Body of pancreas (tissue), 4 donors: Measurements from ENCODE around the gene SLC51B. TPM values are rescaled to one million over a fixed set of nuclear protein-coding genes. Genes with fewer than 3 reads are reported as not detected.
A peak's percentile ranks its signal among the peaks of the same experiment; 100 is the strongest.

Experiments used
- ATAC-seq: fragments of 150-250 bp; one replicate; pipeline ENCODE4 v1.9.1; 2016
- DNase-seq, 4 donors: peaks; one replicate each; pipeline ENCODE4 v3.0.0-alpha.2; 2019
- H3K27ac ChIP-seq, 4 donors: fragments of 200-600 bp; sonication (generic); 1 replicate in 3 of 4; 2 replicates in 1 of 4; pipeline versions ENCODE4 v1.5.1 to v1.6.1; 2016 to 2019; ENCODE audit warnings: mild to moderate bottlenecking in 1 of 4, mixed read lengths in 1 of 4, moderate library complexity in 1 of 4
- H3K27me3 ChIP-seq, 2 donors: fragments of 200-600 bp; sonication (generic); one replicate each; pipeline ENCODE4 v1.6.0; 2016; ENCODE audit warnings: mild to moderate bottlenecking in 1 of 2
- H3K36me3 ChIP-seq, 2 donors: fragments of 200-600 bp; sonication (generic); replicated peaks in 1 of 2; 2 replicates each; pipeline ENCODE4 v1.5.1; 2016; ENCODE audit warnings: low read depth in 2 of 2; ENCODE audit not compliant: insufficient read depth in 1 of 2
- H3K4me1 ChIP-seq: fragments of 200-600 bp; sonication (generic); one replicate; pipeline ENCODE4 v1.6.0; 2016
- H3K4me3 ChIP-seq, 2 donors: fragments of 200-600 bp; sonication (generic); 1 replicate in 1 of 2; 2 replicates in 1 of 2; pipeline ENCODE4 v1.5.1; 2016 to 2019
- H3K9me3 ChIP-seq, 3 donors: fragments of 200-600 bp; sonication (generic); 1 replicate in 2 of 3; 2 replicates in 1 of 3; pipeline ENCODE4 v1.5.1; 2016
- POLR2A ChIP-seq, 3 donors: fragments of 450-650 bp; IDR thresholded peaks; one replicate each; pipeline ENCODE4 v1.6.1; 2016; ENCODE audit warnings: antibody characterized with exemption in 3 of 3, mild to moderate bottlenecking in 2 of 3
- WGBS, 2 donors: methylation state at CpG; one replicate each; pipeline ENCODE4 v1.1.5; 2017; 5-methylcytosine and 5-hydroxymethylcytosine counted together
- intact Hi-C: fragments of 100-400 bp; cut with DNase I; formaldehyde crosslinking; loops from one replicate; pipeline ENCODE4 v1.15.1; 2023
- total RNA-seq, 2 donors: library from RNA; depleted of rRNA; stranded (reverse); fragments of >200 nt; gene quantifications; one replicate each; pipeline ENCODE4 v1.1.0, GENCODE V29; 2016
- TF ChIP-seq, protein P1 (sequence below), 7 experiments: fragments of 450-650 bp in 4 of 7; fragments of 200-600 bp in 3 of 7; sonication (generic) in 3 of 7; IDR thresholded peaks; one replicate each; pipeline ENCODE4 v1.5.1; 2016 to 2019; ENCODE audit warnings: antibody characterized with exemption in 7 of 7

Gene SLC51B
- total RNA-seq, 2 donors from 2014 or later = not detected

DNA sequence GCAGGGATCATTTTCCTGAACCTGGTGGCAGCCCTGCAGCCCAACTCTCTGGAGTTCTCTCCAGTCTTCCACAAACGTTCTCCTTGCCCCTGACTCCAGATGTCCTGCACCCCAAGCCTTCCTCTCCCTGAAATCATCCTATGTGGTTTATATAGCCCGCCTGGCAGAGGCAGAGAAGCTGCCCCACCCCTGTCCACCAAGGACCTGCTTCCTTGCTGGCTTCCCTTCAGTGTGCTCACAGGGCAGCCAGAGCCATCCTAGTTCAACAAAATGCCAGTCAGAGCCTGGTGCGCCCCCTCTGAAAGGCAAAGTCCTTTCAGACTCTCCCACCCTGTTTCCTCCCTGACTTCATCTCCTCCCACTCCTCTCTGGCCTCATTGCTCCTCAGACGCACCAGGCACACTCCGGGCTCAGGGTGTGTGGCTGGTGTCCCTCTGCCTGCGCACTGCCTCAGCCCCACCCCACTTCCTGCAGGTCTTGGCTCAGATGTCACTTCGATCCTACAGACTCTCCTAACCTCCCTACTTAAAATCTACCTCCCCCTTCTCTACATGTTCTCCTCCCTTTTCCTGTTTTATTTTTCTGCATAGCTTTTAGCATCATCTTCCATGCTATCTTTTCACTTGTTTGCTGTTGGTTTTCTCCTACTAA, 37.2 kb downstream of the SLC51B start:
- no peak overlapping the region for H3K27ac ChIP-seq
- H3K4me3 ChIP-seq = no peak overlapping the region
- no peaks in the 10 kb centered on the region for H3K9me3 ChIP-seq
- peaks cover 0 to 3% of the 10 kb centered on the region in 2 donors for H3K27me3 ChIP-seq
- peaks cover 10% of the 10 kb centered on the region for H3K4me1 ChIP-seq
- TF ChIP-seq POLR2A (IDR thresholded peaks at IDR 0.05) = no peak
- TF ChIP-seq, protein P1, sequence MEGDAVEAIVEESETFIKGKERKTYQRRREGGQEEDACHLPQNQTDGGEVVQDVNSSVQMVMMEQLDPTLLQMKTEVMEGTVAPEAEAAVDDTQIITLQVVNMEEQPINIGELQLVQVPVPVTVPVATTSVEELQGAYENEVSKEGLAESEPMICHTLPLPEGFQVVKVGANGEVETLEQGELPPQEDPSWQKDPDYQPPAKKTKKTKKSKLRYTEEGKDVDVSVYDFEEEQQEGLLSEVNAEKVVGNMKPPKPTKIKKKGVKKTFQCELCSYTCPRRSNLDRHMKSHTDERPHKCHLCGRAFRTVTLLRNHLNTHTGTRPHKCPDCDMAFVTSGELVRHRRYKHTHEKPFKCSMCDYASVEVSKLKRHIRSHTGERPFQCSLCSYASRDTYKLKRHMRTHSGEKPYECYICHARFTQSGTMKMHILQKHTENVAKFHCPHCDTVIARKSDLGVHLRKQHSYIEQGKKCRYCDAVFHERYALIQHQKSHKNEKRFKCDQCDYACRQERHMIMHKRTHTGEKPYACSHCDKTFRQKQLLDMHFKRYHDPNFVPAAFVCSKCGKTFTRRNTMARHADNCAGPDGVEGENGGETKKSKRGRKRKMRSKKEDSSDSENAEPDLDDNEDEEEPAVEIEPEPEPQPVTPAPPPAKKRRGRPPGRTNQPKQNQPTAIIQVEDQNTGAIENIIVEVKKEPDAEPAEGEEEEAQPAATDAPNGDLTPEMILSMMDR (IDR thresholded peaks at IDR 0.05) = no peak
- 16 to 23% methylated on average over 7 of the region's 7 CpGs for WGBS, 2 donors
- DNase-seq (no peak), ATAC-seq (no peak)
- no peaks in the 10 kb centered on the region for H3K36me3 ChIP-seq
- intact Hi-C loops = no loop called here

- peaks cover 1% of the 10 kb centered on the region for H3K4me1 ChIP-seq
- no peak for DNase-seq
- H3K27me3 ChIP-seq = no peaks in the 10 kb centered on the region
- intact Hi-C loops = no loop called here
- H3K9me3 ChIP-seq = no peaks in the 10 kb centered on the region
- H3K4me3 ChIP-seq = no peak overlapping the region
- TF ChIP-seq, protein P1 (IDR thresholded peaks at IDR 0.05) = peak in 1 of 7 experiments; percentile 13
- no peak for TF ChIP-seq POLR2A (IDR thresholded peaks at IDR 0.05)
- no peaks in the 10 kb centered on the region for H3K36me3 ChIP-seq
- ATAC-seq = no peak
- WGBS, 2 donors = 33 to 36% methylated on average over 7 of the region's 7 CpGs
- H3K27ac ChIP-seq = no peak overlapping the region
Observed at GRCh38 chr15:65083262-65083701, 38.1 kb downstream of the SLC51B start.

- Histone ChIP-seq H3K4me1 (peaks cover 5% of the 10 kb centered on the region), H3K27ac (no peak overlapping the region), H3K4me3 (no peak overlapping the region), H3K27me3 (no peaks in the 10 kb centered on the region), H3K9me3 (no peaks in the 10 kb centered on the region), H3K36me3 (no peaks in the 10 kb centered on the region)
- DNase-seq (no peak), ATAC-seq (no peak)
- intact Hi-C loops = no loop called here
- WGBS, 2 donors = 57 to 73% methylated on average over 7 of the region's 7 CpGs
- TF ChIP-seq, protein P1 (IDR thresholded peaks at IDR 0.05) = no peak
- TF ChIP-seq POLR2A (IDR thresholded peaks at IDR 0.05) = no peak
Observed at GRCh38 chr15:65084500-65085206, 39.5 kb downstream of the SLC51B start.

DNA sequence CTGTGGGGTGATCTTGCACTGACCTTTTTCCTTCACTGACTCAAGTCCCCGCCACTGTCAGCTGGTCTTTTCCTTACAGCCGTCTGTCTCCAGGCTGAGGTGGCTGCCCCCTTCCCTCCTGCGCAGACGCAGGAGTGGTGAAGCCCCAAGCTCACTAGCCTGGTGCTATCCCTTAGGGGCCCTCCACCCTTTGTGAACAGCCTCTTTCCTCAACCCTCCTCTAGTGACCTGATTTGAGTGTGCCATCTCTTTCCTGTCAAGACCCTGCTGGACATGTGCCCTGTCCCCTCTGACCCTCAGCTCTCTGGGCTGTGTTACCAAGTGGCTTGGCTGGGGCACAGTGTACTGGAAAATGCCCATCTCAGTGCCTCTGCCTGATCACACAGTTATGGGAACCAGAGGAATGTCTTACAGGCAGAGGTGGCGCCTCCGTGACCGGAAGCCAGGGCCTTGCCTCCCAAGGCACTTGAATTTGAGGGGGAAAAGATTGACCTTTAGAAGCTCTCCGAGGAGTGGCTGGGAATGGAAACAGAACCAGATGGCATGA, 40.1 kb downstream of the SLC51B start:
- WGBS, 2 donors = 58 to 65% methylated on average over 7 to 8 of the region's 8 CpGs
- no peak for ATAC-seq
- intact Hi-C loops = no loop called here
- no peak for DNase-seq
- no peak for TF ChIP-seq POLR2A (IDR thresholded peaks at IDR 0.05)
- TF ChIP-seq, protein P1 (IDR thresholded peaks at IDR 0.05) = no peak
- H3K4me1 ChIP-seq = peaks cover 8% of the 10 kb centered on the region
- no peaks in the 10 kb centered on the region for H3K27me3 ChIP-seq
- H3K36me3 ChIP-seq = no peaks in the 10 kb centered on the region
- no peak overlapping the region for H3K4me3 ChIP-seq
- no peaks in the 10 kb centered on the region for H3K9me3 ChIP-seq
- H3K27ac ChIP-seq = no peak overlapping the region
